ENCODE data around the gene TTLL8.

The TTLL8 gene

DNA sequence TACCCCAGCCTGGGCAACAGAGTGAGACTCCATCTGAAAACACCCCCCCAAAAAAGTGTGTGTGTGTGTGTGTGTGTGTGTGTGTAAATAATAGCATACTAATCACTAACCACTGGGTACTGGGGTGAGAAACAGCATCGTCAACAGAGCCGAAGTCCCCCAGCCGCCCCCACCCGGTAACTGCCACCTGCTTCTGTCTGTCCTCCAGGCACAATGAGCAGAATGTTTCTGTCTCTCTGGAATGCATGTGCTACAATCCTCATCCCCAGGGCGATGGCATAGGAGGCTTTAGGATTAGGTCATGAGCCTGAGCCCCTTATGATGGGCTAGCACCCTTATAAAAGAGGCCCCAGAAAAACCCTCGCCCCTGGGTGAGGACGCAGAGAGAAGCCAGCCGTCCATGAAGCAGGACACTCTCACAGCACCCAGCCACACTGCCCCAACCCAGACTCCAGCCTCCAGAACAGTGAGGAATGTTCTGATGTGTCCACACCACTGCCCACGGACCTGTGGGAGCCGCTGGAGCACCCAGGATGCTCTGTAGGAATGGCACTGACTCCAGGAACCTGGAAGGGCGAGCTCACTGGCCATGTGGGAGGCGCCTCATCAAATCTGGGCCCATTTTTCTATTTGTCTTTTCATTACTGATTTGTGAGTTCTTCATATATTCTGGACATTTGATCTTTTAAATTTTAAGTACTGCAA lies 9.9 kb downstream of the TTLL8 start:
- H3K4me3 ChIP-seq (ENCODE audit: low read length) = no peak overlapping the region
- no peak for TF ChIP-seq ZNF274 (IDR thresholded peaks at IDR 0.05; ENCODE audit: low read depth, low read length)

DNA sequence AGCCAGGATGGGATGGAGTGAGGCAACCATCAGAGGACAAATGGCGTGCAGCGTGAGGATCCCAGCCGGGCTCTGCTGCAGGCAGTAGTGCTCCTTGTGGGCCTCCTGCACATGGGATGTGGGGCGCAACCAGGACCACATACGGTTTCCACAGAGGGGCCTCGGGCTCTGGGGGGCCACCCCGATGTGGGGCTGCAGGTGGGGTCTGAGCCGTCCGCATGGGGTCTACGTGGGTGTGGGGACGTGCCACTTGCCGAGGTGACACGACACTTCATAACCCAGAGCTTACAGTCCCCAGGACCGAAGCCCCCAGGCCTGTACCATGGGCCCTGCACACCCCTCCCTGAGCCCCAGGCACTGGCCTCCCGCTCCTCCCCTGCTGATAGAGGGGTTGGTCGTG lies 10.8 kb downstream of the TTLL8 start:
- no peak overlapping the region for H3K4me3 ChIP-seq (ENCODE audit: low read length)
- no peak for TF ChIP-seq ZNF274 (IDR thresholded peaks at IDR 0.05; ENCODE audit: low read depth, low read length)

DNA sequence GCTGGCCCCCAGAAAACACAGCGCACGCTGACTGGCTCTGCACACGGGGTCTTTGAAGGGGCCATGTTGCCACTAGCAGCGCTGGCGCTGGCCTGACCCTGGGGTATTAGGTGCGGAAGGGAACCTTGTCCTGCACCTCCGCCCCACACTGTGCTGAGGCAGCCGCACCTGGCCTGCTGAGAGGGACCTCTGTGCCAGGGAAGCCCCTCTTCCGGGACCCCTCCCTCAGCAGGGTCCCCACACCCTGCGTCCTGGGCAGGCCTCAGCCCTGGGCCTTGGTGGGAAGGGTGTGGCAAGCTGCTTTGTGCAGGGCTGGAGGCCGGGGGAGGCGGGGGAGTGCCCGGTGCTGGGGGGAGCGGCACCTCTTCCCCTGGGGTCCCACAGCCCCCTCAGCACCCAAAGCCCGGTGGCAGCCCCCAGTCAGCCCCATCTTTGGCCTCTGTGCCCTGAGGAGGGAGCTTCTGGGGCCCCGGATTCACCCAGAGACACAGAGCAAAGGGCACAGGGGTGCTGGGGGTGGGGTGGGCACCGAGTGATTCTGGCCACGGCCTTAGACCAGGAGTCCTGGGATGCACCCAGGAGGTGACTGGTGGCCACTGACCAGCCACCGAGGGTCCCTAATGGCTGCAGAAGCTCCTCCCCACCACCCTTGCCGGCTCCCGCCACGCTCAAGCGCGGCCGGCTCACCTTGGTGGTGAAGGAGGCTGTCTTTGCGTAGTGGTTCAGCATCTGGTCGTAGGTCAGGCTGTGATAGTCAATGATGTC lies 11.4 kb downstream of the TTLL8 start:
- H3K4me3 ChIP-seq (ENCODE audit: low read length) = no peak overlapping the region
- TF ChIP-seq ZNF274 (IDR thresholded peaks at IDR 0.05; ENCODE audit: low read depth, low read length) = no peak

DNA sequence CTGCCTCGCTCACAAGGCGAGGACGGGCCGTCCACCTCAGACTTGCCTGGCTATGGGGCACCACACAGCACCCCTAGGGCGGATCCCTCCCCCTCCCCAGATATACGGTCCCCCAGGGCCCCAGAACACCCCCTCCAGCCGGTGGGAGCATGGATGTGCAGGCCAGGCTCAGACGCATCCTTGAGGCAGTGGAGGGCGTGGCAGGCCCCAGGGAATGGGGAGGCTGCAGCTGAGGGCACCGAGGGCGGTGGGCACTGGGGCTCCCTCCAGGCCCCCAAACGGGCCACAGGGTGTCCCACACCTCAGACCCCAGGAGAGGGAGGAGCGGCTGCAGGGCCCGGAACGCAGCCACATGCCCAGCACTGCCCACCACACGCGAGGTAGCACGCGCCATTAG lies 12.1 kb downstream of the TTLL8 start:
- no peak for TF ChIP-seq ZNF274 (IDR thresholded peaks at IDR 0.05; ENCODE audit: low read depth, low read length)
- H3K4me3 ChIP-seq (ENCODE audit: low read length) = no peak overlapping the region

DNA sequence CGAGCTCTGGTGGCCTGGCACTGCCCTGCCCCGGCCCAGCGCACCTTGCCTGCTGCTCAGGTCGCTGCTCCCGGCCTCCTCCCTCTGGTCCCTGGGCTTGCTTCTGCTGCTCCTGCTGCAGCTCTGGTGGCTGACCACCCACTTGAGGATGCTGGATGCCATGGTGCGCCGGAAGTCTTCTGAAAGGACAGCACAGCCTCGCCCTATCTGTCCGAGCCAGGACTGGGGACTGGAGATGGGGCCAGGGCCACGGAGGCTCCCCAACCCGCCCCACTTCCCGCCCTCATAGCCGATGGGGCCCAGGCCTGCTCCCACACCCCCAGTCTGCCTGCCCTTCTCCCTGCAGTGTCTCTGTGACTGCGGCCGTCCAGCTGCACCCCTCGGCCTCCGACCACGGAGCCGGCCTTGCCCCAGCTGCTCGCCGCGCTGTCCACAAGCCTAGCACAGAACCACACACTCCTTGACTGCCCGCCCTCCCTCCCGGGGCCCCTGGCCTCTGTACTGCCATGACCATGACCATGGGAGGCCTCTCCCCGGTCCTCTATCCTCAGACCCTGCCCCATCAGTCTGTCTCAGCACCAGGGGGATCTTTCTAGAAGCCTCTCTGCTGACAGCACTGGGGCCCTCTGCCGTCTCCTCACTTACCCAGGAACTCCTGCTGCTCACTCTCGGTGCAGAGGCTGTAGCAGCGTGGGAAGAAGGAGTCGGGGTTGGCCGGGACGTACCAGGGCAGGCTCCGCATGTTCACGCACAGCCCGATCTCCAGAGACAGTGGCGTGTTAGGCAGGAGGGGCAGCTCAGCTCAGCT lies 12.7 kb downstream of the TTLL8 start:
- no peak overlapping the region for H3K4me3 ChIP-seq (ENCODE audit: low read length)
- no peak for TF ChIP-seq ZNF274 (IDR thresholded peaks at IDR 0.05; ENCODE audit: low read depth, low read length)

DNA sequence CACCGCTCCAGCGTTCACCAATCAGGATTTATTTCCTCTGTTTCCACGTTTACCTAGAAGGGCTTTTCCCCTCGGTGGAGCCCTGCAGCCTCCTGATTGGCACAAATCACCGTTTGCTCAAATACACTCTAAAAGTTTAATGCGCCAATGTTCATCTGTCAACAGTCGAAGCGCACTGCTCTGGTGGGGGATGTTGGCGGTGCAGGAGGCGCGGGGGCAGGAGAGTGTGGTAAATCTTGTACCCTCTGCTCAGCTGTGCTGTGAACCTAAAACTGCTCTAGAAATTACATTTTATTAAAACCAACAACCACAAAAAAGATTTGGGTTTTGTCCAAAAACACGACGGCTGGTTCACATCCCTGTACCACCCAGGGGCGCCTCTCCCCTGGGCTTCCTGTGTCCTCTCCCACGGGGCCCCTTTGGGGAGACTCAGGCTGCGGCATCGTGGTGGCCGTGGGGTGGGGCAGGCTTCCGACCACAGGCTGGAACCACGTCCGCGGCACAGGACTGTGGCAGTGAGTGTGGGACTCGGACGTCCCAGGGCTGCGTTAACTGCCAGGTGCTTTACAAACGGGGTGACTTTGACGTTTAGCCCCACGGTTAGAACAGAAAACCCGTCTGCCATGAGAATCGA lies 13.5 kb downstream of the TTLL8 start:
- H3K4me3 ChIP-seq (ENCODE audit: low read length) = no peak overlapping the region

DNA sequence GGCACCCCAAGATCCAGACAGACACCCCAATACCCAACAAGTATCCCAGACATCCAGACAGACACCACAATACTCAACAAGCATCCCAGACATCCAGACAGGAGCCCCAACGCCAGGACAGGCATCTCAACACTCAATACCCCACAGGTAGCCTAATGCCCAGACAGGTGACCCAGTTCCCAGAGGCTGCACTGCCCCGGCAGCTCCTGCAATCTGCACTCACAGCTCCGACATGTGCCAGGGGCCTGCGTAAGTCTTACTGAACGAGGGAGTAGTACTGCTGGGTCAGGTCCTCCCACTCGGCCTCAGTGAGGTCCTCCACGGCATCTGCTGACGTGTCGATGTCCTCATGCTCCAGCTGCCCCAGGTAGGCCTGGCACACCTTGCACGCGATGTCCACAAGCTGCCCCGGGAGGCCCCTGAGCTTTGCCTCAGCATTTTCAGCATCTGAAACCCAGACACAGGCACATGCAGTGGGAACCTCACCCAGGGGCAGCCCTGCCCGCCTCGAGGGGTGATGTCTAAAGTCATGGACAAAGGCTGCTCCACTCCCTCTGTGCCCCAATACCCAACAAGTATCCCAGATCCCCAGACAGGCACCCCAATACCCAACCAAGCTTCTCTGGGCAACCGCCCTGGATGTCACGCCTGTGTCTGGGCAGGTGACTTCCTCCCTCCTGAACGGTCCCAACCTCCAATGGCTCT lies 16.6 kb downstream of the TTLL8 start:
- no peak for TF ChIP-seq ZNF274 (IDR thresholded peaks at IDR 0.05; ENCODE audit: low read depth, low read length)
- no peak overlapping the region for H3K4me3 ChIP-seq (ENCODE audit: low read length)

More for the DNA sequence above, 13.5 kb downstream of the TTLL8 start:
- TF ChIP-seq ZNF274 (IDR thresholded peaks at IDR 0.05; ENCODE audit: low read depth, low read length) = no peak

DNA sequence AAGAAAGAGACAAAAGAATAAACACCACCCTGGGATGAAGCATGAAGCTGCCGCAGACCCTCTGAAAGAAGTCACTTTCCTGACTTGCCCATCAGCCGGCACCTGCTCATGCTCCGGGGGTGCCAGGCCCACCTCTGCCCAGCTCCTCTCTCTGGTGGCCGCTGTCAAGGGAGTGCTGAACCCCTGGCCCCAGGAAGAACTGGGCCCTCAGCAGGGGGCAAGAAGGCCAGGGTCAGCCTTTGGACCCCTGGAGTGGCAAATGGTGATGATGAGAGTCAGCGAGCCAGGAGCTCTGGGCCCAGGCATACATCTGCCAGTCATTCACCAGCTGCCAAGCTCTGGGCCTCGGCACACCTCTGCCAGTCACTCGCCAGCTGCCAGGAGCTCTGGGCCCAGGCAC lies 17.4 kb downstream of the TTLL8 start:
- H3K4me3 ChIP-seq (ENCODE audit: low read length) = no peak overlapping the region
- no peak for TF ChIP-seq ZNF274 (IDR thresholded peaks at IDR 0.05; ENCODE audit: low read depth, low read length)

DNA sequence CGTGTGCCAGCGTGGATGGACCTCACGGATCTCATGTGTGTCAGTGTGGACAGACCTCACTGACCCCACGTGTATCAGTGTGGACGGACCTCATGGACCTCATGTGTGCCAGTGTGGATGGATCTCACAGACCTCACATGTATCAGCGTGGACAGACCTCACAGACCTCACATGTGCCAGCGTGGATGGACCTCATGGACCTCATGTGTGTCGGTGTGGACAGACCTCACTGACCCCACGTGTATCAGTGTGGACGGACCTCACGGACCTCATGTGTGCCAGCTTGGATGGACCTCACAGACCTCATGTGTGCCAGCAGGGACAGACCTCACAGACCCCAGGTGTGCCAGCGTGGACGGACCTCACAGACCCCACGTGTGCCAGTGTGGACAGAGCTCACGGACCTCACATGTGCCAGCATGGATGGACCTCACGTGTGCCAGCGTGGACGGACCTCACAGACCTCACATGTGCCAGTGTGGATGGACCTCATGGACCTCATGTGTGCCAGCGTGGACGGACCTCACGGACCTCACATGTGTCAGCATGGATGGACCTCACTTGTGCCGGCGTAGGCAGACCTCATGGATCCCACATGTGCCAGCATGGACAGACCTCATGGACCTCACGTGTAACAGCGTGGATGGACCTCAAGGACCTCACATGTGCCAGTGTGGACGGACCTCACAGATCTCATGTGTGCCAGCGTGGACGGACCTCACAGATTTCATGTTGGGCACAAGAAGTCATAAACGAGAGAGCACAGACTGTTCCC lies 18.2 kb downstream of the TTLL8 start:
- TF ChIP-seq ZNF274 (IDR thresholded peaks at IDR 0.05; ENCODE audit: low read depth, low read length) = no peak

DNA sequence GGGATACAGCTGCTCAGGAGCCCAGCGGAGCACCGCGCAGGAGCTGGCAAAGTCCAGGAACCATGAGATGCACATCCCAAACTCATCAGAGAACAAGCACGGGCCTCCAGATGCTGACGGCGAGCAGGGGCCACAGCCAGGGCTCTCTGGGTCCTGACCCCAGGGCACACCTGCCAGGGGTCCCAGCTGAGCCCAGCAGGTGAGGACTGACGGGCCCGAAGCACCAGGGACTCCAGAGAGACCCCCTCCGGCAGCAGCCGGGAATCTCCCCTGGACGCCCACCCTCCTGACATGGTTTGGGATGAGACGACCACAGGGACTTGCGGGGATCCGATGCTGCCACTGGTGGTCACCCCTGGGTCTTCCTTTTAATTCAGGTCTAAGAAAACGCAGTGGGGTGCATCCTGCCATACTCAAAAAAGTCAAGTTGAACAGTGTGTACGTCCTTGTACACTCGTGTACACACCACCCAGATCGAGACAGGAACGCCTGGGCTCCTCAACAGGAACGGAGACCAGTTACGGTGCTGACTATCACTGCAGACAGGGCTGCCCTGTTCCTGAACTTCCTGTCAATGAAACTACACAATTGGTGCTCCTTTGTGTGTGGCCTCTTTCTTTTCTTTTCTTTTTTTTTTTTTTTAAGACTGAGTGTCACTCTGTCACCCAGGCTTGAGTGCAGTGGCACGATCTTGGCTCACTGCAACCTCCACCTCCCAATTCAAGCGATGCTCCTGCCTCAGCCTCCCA lies 21.9 kb downstream of the TTLL8 start:
- no peak overlapping the region for H3K4me3 ChIP-seq (ENCODE audit: low read length)
- TF ChIP-seq ZNF274 (IDR thresholded peaks at IDR 0.05; ENCODE audit: low read depth, low read length) = no peak

More for the DNA sequence above, 18.2 kb downstream of the TTLL8 start:
- H3K4me3 ChIP-seq (ENCODE audit: low read length) = no peak overlapping the region

DNA sequence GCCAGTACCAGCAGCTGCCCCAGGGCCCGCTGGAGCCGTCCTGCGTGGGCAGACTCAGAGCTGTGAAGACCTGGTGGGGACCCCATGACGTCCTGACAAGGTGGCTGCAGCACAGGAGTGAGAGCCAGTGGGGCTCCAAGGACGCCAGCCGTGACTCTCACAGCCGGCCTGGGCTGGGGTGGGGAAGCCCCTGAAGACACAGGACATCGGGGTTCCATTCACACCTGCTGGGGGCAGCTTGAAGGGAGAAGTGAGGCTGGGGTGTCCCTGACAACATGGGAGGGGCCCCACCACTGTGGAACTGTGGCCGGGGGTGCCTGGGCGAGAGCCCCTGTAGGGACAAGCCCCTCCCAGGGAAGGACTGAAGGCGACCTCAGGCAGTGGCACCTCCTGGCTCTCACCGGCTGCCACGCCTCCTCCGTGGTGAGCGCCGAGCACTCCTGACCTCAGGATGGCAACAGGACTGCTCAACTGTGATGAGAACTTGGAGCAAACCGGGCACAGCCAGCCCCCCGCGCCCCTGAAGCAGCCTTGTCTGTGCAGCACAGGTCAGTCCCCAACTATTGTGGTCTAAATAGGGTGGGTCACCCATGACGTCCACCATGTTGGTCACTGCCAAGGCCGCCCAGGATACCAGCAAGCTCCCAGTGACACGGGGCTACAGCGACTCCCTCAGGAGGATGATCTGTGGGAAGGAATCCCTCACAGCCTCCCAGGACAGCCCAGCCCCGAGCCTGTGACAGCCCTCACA lies 22.8 kb downstream of the TTLL8 start:
- H3K4me3 ChIP-seq (ENCODE audit: low read length) = no peak overlapping the region

More for the DNA sequence above, 22.8 kb downstream of the TTLL8 start:
- TF ChIP-seq ZNF274 (IDR thresholded peaks at IDR 0.05; ENCODE audit: low read depth, low read length) = no peak

Data from GM08714 (cell line).